Glutamatergic neuron (in vitro differentiated cells): Measurements from ENCODE around the gene SEC14L1. TPM values are rescaled to one million over a fixed set of nuclear protein-coding genes. Genes with fewer than 3 reads are reported as not detected.
A peak's percentile ranks its signal among the peaks of the same experiment; 100 is the strongest.

Experiments used
- DNase-seq: peaks from one replicate; pipeline ENCODE4 v3.0.0; 2022
- H3K27ac Mint-ChIP-seq: one replicate; pipeline ENCODE4 v1.8.0; 2020; ENCODE audit warnings: mild to moderate bottlenecking, mixed read lengths, inconsistent platforms; ENCODE audit not compliant: unreplicated experiment
- H3K27me3 Mint-ChIP-seq: one replicate; pipeline ENCODE4 v1.8.0; 2020; ENCODE audit warnings: mild to moderate bottlenecking, moderate library complexity, mixed read lengths, inconsistent platforms; ENCODE audit not compliant: unreplicated experiment
- H3K36me3 Mint-ChIP-seq: one replicate; pipeline ENCODE4 v1.8.0; 2020; ENCODE audit warnings: mild to moderate bottlenecking, mixed read lengths, inconsistent platforms; ENCODE audit not compliant: unreplicated experiment
- H3K4me1 Mint-ChIP-seq: one replicate; pipeline ENCODE4 v1.8.0; 2020; ENCODE audit warnings: mild to moderate bottlenecking, low read depth, mixed read lengths, inconsistent platforms; ENCODE audit not compliant: unreplicated experiment
- H3K4me3 Mint-ChIP-seq: one replicate; pipeline ENCODE4 v1.8.0; 2020; ENCODE audit warnings: mild to moderate bottlenecking, mixed read lengths, inconsistent platforms; ENCODE audit not compliant: unreplicated experiment
- H3K9me3 Mint-ChIP-seq: one replicate; pipeline ENCODE4 v1.8.0; 2020; ENCODE audit warnings: mild to moderate bottlenecking, moderate library complexity, mixed read lengths, inconsistent platforms; ENCODE audit not compliant: unreplicated experiment
- long read RNA-seq: library from polyadenylated mRNA; unstranded; transcript quantifications from one replicate; pipeline ENCODE4 v2.0.0, GENCODE V29; 2020; ENCODE audit not compliant: unreplicated experiment
- total RNA-seq: library from RNA; stranded (reverse); fragmentation: NEBNext Ultra II Directional; extraction: Animal tissue kit (Norgen Biotek cat#: 25700); gene quantifications from one replicate; pipeline ENCODE4 v1.2.1, GENCODE V29; 2021; ENCODE audit not compliant: unreplicated experiment
- TF ChIP-seq, protein P1 (sequence below): fragments of 200-600 bp; sonication (generic); IDR thresholded peaks from one replicate; pipeline ENCODE4 v1.5.0; 2021; ENCODE audit not compliant: partially characterized antibody, unreplicated experiment

SEC14L1 gene
- total RNA-seq, result 104 TPM
- long read RNA-seq, full-length matches to known transcripts, result 2 of 7 reads
- long read RNA-seq, partial matches to known transcripts, result 1 of 7 reads
- long read RNA-seq, other reads (novel, unspliced or antisense), result 4 of 7 reads

- peak within 1 kb of the TSS; percentile 55 for H3K27ac Mint-ChIP-seq
- peak within 1 kb of the TSS; percentile 93 for H3K4me3 Mint-ChIP-seq
- TF ChIP-seq, protein P1, sequence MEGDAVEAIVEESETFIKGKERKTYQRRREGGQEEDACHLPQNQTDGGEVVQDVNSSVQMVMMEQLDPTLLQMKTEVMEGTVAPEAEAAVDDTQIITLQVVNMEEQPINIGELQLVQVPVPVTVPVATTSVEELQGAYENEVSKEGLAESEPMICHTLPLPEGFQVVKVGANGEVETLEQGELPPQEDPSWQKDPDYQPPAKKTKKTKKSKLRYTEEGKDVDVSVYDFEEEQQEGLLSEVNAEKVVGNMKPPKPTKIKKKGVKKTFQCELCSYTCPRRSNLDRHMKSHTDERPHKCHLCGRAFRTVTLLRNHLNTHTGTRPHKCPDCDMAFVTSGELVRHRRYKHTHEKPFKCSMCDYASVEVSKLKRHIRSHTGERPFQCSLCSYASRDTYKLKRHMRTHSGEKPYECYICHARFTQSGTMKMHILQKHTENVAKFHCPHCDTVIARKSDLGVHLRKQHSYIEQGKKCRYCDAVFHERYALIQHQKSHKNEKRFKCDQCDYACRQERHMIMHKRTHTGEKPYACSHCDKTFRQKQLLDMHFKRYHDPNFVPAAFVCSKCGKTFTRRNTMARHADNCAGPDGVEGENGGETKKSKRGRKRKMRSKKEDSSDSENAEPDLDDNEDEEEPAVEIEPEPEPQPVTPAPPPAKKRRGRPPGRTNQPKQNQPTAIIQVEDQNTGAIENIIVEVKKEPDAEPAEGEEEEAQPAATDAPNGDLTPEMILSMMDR, result no peak
Measured at GRCh38 chr17:77140878-77141767, at the start of gene SEC14L1. Gene SEC14L1, plus strand, starts transcription at chr17:77140969. Its CDS starts 2,628 bp downstream, at chr17:77143597.

DNA sequence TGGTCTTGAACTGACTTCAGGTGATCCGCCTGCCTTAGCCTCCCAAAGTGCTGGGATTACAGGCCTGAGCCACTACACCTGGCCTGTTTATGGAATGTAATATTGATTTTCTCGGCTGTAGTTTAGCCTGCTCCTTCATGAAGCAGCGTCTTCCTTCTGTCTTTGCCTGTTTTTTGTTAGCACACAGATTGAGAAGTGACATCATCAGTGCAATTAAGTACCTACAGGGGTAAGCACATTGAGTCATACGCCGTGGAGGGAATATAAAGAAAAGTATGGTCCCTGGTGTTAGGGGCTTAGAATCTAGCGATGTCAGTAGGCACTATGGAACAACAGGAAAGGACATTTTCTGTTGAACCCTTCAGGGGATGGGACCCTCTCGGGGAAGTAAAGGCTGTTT, 48.7 kb upstream of the SEC14L1 start:
- H3K4me1 Mint-ChIP-seq, result peaks cover 2% of the 10 kb centered on the region
- TF ChIP-seq, protein P1, result no peak
- no peak overlapping the region for H3K27ac Mint-ChIP-seq
- no peak for DNase-seq
- peaks cover 2% of the 10 kb centered on the region for H3K27me3 Mint-ChIP-seq
- H3K4me3 Mint-ChIP-seq, result no peak overlapping the region
- H3K9me3 Mint-ChIP-seq, result peaks cover 3% of the 10 kb centered on the region
- no peaks in the 10 kb centered on the region for H3K36me3 Mint-ChIP-seq

More at GRCh38 chr17:77140878-77141767, at the start of gene SEC14L1:
- Mint-ChIP-seq H3K9me3 (peaks cover 9% of the 10 kb centered on the region), H3K27me3 (peaks cover 4% of the 10 kb centered on the region), H3K4me1 (peaks cover 4% of the 10 kb centered on the region), H3K36me3 (peaks cover 4% of the 10 kb centered on the region)
- DNase-seq, result peak; percentile 43

- Mint-ChIP-seq H3K27me3 (peaks cover 4% of the 10 kb centered on the region), H3K4me3 (no peak overlapping the region), H3K27ac (no peak overlapping the region), H3K9me3 (peaks cover 1% of the 10 kb centered on the region), H3K36me3 (no peaks in the 10 kb centered on the region), H3K4me1 (peaks cover 3% of the 10 kb centered on the region)
- TF ChIP-seq, protein P1, result no peak
- no peak for DNase-seq
Measured at GRCh38 chr17:77095461-77095860, 45.3 kb upstream of the SEC14L1 start.

- Mint-ChIP-seq H3K9me3 (no peaks in the 10 kb centered on the region), H3K27ac (no peak overlapping the region), H3K27me3 (peaks cover 4% of the 10 kb centered on the region), H3K4me1 (peaks cover 3% of the 10 kb centered on the region), H3K36me3 (no peaks in the 10 kb centered on the region), H3K4me3 (no peak overlapping the region)
- TF ChIP-seq, protein P1, result peak; percentile 71
- DNase-seq, result no peak
Measured at GRCh38 chr17:77096570-77097214, 44.1 kb upstream of the SEC14L1 start.
